Breast epithelium (tissue), 3 donors: ENCODE data around the gene CLPX.

Source experiments
- POLR2A ChIP-seq: fragments of 450-650 bp; IDR thresholded peaks from one replicate; pipeline ENCODE4 v1.6.1; 2016; ENCODE audit warnings: antibody characterized with exemption, mild to moderate bottlenecking, moderate library complexity
- TF ChIP-seq, protein P1 (sequence below), 3 donors: fragments of 450-650 bp; IDR thresholded peaks; one replicate each; pipeline ENCODE4 v1.5.1; 2016 to 2017; ENCODE audit warnings: antibody characterized with exemption in 3 of 3, mild to moderate bottlenecking in 3 of 3, moderate library complexity in 3 of 3

DNA sequence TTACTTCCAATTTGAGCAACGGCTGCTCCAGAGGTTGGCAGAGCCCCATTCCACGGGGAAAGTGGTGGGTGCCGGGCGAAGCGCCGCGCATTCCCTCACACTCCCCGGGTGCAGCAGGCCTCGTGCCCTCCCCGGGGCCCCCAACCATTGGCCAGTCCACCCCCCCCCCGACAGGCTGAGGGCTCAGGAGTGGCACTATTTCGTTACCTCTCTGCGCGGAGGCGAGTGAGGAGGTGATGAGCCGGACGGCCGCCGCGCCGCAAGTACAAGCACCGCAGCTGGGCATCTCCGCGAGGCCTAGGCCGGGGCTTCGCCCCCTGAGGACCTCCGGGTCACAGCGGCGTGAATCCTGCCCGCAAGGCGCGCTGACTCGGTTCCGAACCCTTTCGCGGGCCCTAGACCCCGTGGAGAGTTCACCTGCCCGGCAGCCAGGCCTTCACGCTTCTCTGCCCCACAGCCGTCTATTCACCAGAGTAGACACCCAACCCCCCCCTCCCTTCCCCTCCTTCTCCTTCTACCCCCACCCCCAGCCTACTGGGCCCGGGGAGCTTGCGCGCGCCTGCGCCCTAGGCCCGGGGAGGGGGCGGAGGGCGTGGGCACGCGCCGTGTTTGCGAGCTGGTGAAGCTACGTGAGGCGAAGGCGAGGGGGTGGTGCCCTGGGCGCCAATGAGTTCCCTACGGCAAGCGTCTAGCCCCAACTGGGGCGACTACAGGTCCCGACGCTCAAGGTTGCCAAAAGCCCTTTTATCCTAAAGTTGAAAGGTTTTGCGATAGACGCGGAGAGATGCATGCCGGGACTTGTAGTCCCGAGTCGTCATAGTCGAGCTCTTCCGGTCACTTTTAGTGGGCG, at the start of gene CLPX:
- TF ChIP-seq, protein P1, sequence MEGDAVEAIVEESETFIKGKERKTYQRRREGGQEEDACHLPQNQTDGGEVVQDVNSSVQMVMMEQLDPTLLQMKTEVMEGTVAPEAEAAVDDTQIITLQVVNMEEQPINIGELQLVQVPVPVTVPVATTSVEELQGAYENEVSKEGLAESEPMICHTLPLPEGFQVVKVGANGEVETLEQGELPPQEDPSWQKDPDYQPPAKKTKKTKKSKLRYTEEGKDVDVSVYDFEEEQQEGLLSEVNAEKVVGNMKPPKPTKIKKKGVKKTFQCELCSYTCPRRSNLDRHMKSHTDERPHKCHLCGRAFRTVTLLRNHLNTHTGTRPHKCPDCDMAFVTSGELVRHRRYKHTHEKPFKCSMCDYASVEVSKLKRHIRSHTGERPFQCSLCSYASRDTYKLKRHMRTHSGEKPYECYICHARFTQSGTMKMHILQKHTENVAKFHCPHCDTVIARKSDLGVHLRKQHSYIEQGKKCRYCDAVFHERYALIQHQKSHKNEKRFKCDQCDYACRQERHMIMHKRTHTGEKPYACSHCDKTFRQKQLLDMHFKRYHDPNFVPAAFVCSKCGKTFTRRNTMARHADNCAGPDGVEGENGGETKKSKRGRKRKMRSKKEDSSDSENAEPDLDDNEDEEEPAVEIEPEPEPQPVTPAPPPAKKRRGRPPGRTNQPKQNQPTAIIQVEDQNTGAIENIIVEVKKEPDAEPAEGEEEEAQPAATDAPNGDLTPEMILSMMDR (IDR thresholded peaks at IDR 0.05) = no peak
- peak; percentile 44 for TF ChIP-seq POLR2A
